ENCODE data around the gene POMT2.
"Not testable (repeated sequence)": the region's sequence is repeated elsewhere in the genome, so short reads cannot be mapped to it uniquely, and the experiment has no call there.

POMT2 gene

DNA sequence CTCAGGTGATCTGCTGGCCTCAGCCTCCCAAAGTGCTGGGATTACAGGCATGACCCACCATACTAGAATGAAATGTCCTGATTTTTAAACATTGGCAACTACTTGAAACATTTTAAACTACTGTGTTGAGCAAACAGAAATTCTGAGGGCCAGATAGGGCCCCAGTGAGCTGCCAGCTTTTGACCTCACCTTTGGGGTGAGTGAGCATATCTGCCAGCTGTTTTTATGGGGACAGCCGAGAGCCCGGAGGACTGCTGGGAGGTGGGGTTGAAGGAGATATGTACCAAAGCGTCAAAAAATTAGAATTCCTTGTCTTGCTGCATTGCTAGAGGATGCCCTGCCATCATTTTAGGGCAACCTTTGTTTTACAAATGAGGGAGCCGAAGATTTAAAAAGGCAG, 2.9 kb upstream of the POMT2 start:
- no peak overlapping the region for H3K27ac ChIP-seq (ENCODE audit: low read length)
- H3K36me3 ChIP-seq (ENCODE audit: control insufficient read depth, low read depth, low read length): no peaks in the 10 kb centered on the region
- H3K27me3 ChIP-seq (ENCODE audit: control insufficient read depth, insufficient read depth, low read length): no peaks in the 10 kb centered on the region
- H3K9me3 ChIP-seq (ENCODE audit: control insufficient read depth, low read depth, low read length): no peaks in the 10 kb centered on the region
- peaks cover 19% of the 10 kb centered on the region for H3K4me1 ChIP-seq (ENCODE audit: control insufficient read depth, low read depth, low read length)
- H3K4me3 ChIP-seq (ENCODE audit: low read length): no peak overlapping the region
- no peak overlapping the region for H3K9ac ChIP-seq (ENCODE audit: low read length)

- no peaks in the 10 kb centered on the region for H3K9me3 ChIP-seq (ENCODE audit: control insufficient read depth, low read depth, low read length)
- H3K36me3 ChIP-seq (ENCODE audit: control insufficient read depth, low read depth, low read length): no peaks in the 10 kb centered on the region
- H3K27ac ChIP-seq (ENCODE audit: low read length): no peak overlapping the region
- H3K4me3 ChIP-seq (ENCODE audit: low read length): no peak overlapping the region
- H3K27me3 ChIP-seq (ENCODE audit: control insufficient read depth, insufficient read depth, low read length): no peaks in the 10 kb centered on the region
- H3K4me1 ChIP-seq (ENCODE audit: control insufficient read depth, low read depth, low read length): peaks cover 19% of the 10 kb centered on the region
- no peak overlapping the region for H3K9ac ChIP-seq (ENCODE audit: low read length)
These were observed 2.3 kb upstream of the POMT2 start for GRCh38 chr14:77322951-77323350.

GRCh38 chr14:77322250-77322902, 1.7 kb upstream of the POMT2 start:
- H3K36me3 ChIP-seq (ENCODE audit: control insufficient read depth, low read depth, low read length): no peaks in the 10 kb centered on the region

DNA sequence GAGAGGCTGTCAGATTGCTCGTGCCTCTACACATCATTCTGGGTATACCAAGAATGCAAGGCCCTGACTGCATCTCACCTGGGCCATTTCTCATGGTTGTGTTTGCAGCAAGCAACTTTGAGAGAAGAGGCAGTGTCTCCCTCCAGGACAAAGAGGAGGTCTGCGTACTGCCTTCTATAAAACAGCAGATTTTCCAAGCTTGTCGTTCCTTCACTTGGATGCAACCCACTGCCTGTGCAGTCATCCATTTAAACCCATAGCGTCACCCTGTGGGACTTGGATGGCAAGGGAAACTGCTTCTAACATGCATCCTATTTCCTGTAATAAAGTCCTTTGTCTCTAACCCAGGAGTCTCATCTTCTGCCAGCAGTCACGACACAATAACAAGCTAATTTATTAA, 1.3 kb downstream of the POMT2 start:
- Histone ChIP-seq H3K4me3 (ENCODE audit: low read length) (peak overlapping the region; percentile 87), H3K4me1 (ENCODE audit: control insufficient read depth, low read depth, low read length) (peaks cover 23% of the 10 kb centered on the region), H3K9me3 (ENCODE audit: control insufficient read depth, low read depth, low read length) (no peaks in the 10 kb centered on the region), H3K27ac (ENCODE audit: low read length) (no peak overlapping the region), H3K27me3 (ENCODE audit: control insufficient read depth, insufficient read depth, low read length) (no peaks in the 10 kb centered on the region), H3K36me3 (ENCODE audit: control insufficient read depth, low read depth, low read length) (no peaks in the 10 kb centered on the region), H3K9ac (ENCODE audit: low read length) (peak overlapping the region; percentile 95)

More at GRCh38 chr14:77322250-77322902, 1.7 kb upstream of the POMT2 start:
- no peaks in the 10 kb centered on the region for H3K9me3 ChIP-seq (ENCODE audit: control insufficient read depth, low read depth, low read length)
- H3K4me1 ChIP-seq (ENCODE audit: control insufficient read depth, low read depth, low read length): peaks cover 19% of the 10 kb centered on the region
- H3K27ac ChIP-seq (ENCODE audit: low read length): no peak overlapping the region
- H3K9ac ChIP-seq (ENCODE audit: low read length): peak overlapping the region; percentile 95
- H3K27me3 ChIP-seq (ENCODE audit: control insufficient read depth, insufficient read depth, low read length): no peaks in the 10 kb centered on the region
- peak overlapping the region; percentile 87 for H3K4me3 ChIP-seq (ENCODE audit: low read length)

DNA sequence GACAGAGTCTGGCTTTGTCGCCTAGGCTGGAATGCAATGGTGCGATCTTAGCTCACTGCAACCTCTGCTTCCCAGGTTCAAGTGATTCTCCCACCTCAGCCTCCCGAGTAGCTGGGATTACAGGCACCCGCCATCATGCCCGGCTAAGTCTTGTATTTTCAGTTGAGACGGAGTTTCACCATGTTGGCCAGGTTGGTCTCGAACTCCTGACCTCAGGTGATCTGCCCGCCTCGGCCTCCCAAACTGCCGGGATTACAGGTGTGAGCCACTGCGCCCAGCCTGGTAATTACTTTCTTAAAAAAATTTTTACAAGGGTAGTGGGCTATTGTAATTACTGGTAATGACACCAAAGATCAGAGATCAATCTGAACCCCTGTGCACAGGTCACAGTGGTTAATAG, 1.9 kb downstream of the POMT2 start:
- not testable (repeated sequence) for H3K9ac ChIP-seq (ENCODE audit: low read length); H3K4me3 ChIP-seq (ENCODE audit: low read length); H3K9me3 ChIP-seq (ENCODE audit: control insufficient read depth, low read depth, low read length); H3K27me3 ChIP-seq (ENCODE audit: control insufficient read depth, insufficient read depth, low read length); H3K36me3 ChIP-seq (ENCODE audit: control insufficient read depth, low read depth, low read length); H3K27ac ChIP-seq (ENCODE audit: low read length)
- H3K4me1 ChIP-seq (ENCODE audit: control insufficient read depth, low read depth, low read length): peaks cover 28% of the 10 kb centered on the region

DNA sequence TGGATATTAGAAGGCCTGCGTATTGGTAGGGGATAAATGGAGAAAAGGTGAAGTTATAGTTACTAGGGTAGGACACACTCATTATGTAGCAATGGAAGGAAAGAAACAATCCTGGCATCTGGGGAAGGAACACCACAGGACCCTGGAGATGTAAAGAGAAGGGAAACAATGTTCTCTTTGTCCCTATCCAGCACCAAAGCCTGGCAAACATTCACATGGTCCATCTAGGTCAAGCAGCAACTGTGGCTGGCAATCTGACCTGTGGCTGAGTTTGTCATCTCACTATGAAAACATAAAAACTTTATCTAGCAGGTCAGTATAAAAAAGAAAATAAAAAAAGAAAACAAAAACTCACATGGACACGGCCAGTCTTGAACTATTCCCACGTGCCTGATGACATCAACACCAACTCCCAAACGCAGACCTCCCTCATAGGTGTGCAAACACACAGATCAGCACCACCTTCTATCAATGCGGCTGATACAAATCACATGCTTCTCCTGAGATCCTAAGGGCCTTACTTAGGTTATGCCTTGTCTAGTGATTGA, 2.6 kb downstream of the POMT2 start:
- no peak overlapping the region for H3K9ac ChIP-seq (ENCODE audit: low read length)
- peaks cover 31% of the 10 kb centered on the region for H3K4me1 ChIP-seq (ENCODE audit: control insufficient read depth, low read depth, low read length)
- H3K27ac ChIP-seq (ENCODE audit: low read length): no peak overlapping the region
- no peaks in the 10 kb centered on the region for H3K36me3 ChIP-seq (ENCODE audit: control insufficient read depth, low read depth, low read length)
- H3K4me3 ChIP-seq (ENCODE audit: low read length): no peak overlapping the region
- H3K27me3 ChIP-seq (ENCODE audit: control insufficient read depth, insufficient read depth, low read length): no peaks in the 10 kb centered on the region
- H3K9me3 ChIP-seq (ENCODE audit: control insufficient read depth, low read depth, low read length): no peaks in the 10 kb centered on the region

- H3K4me3 ChIP-seq (ENCODE audit: low read length): no peak overlapping the region
- H3K27ac ChIP-seq (ENCODE audit: low read length): no peak overlapping the region
- no peaks in the 10 kb centered on the region for H3K27me3 ChIP-seq (ENCODE audit: control insufficient read depth, insufficient read depth, low read length)
- H3K36me3 ChIP-seq (ENCODE audit: control insufficient read depth, low read depth, low read length): no peaks in the 10 kb centered on the region
- H3K4me1 ChIP-seq (ENCODE audit: control insufficient read depth, low read depth, low read length): peaks cover 29% of the 10 kb centered on the region
- no peaks in the 10 kb centered on the region for H3K9me3 ChIP-seq (ENCODE audit: control insufficient read depth, low read depth, low read length)
- H3K9ac ChIP-seq (ENCODE audit: low read length): no peak overlapping the region
These were observed 3.8 kb downstream of the POMT2 start for GRCh38 chr14:77316872-77317301.

DNA sequence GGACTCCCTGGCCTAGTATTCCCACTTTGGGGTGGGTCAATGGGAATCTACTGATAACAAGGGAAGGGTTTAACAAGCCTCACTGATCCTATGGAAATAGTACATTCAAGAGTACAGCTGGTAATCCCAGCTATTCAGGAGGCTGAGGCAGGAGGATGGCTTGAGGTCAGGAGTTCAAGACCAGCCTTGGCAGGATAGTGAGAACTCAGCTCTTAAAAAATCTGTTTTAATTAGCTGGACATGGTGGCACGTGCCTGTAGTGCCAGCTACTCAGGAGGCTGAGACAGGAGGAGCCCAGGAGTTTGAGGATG, 4.5 kb downstream of the POMT2 start:
- H3K27ac ChIP-seq (ENCODE audit: low read length): no peak overlapping the region

GRCh38 chr14:77314539-77315457, 5.9 kb downstream of the POMT2 start:
- no peak overlapping the region for H3K4me3 ChIP-seq (ENCODE audit: low read length)
- peak overlapping the region; percentile 16 for H3K27ac ChIP-seq (ENCODE audit: low read length)
- no peak overlapping the region for H3K9ac ChIP-seq (ENCODE audit: low read length)

More for the DNA sequence above, 4.5 kb downstream of the POMT2 start:
- no peaks in the 10 kb centered on the region for H3K36me3 ChIP-seq (ENCODE audit: control insufficient read depth, low read depth, low read length)
- no peaks in the 10 kb centered on the region for H3K27me3 ChIP-seq (ENCODE audit: control insufficient read depth, insufficient read depth, low read length)
- H3K9ac ChIP-seq (ENCODE audit: low read length): no peak overlapping the region
- H3K9me3 ChIP-seq (ENCODE audit: control insufficient read depth, low read depth, low read length): no peaks in the 10 kb centered on the region
- no peak overlapping the region for H3K4me3 ChIP-seq (ENCODE audit: low read length)
- H3K4me1 ChIP-seq (ENCODE audit: control insufficient read depth, low read depth, low read length): peaks cover 28% of the 10 kb centered on the region

DNA sequence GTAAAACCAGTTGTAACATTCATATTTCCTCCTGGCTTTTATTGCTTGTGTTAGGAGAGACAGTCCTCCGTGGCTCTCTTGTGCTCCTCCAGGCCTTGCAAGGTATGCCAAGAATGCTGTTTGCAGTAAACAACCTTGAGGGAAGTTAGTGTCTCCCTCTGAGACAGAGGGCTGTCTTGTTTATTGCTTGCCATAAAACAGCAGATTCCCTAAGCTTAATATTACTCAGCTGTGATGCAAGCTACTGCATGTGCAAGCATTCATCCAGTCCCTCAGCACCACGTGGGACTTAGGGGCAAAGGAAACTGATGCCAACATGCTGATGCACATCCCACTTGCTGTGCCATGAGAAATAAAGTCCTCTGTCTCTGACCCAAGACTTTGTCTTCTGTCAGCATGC, 6.6 kb downstream of the POMT2 start:
- H3K27ac ChIP-seq (ENCODE audit: low read length): peak overlapping the region; percentile 16
- H3K9ac ChIP-seq (ENCODE audit: low read length): peak overlapping the region; percentile 13
- no peaks in the 10 kb centered on the region for H3K36me3 ChIP-seq (ENCODE audit: control insufficient read depth, low read depth, low read length)
- no peak overlapping the region for H3K4me3 ChIP-seq (ENCODE audit: low read length)
- no peaks in the 10 kb centered on the region for H3K9me3 ChIP-seq (ENCODE audit: control insufficient read depth, low read depth, low read length)
- no peaks in the 10 kb centered on the region for H3K27me3 ChIP-seq (ENCODE audit: control insufficient read depth, insufficient read depth, low read length)
- H3K4me1 ChIP-seq (ENCODE audit: control insufficient read depth, low read depth, low read length): peaks cover 20% of the 10 kb centered on the region

More at GRCh38 chr14:77314539-77315457, 5.9 kb downstream of the POMT2 start:
- peaks cover 25% of the 10 kb centered on the region for H3K4me1 ChIP-seq (ENCODE audit: control insufficient read depth, low read depth, low read length)
- H3K9me3 ChIP-seq (ENCODE audit: control insufficient read depth, low read depth, low read length): no peaks in the 10 kb centered on the region
- no peaks in the 10 kb centered on the region for H3K27me3 ChIP-seq (ENCODE audit: control insufficient read depth, insufficient read depth, low read length)
- no peaks in the 10 kb centered on the region for H3K36me3 ChIP-seq (ENCODE audit: control insufficient read depth, low read depth, low read length)

DNA sequence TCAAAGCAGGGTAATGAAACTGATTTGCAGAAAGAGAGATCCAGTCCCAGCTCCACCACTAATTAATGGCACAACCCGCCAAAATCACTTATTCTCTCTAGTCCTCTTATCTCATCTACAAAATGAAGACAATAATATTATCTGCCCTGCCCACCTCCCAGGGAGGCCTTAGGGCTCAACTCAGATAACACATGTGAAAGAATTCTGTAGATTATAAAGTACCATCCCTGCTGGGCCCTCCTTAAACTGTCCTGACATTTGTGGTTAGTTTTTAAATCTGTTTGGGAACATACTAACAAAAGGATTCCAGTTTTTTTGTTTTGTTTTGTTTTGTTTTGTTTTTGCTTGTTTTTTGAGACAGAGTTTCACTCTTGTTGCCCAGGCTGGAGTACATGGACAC, 7.3 kb downstream of the POMT2 start:
- peaks cover 20% of the 10 kb centered on the region for H3K4me1 ChIP-seq (ENCODE audit: control insufficient read depth, low read depth, low read length)
- no peaks in the 10 kb centered on the region for H3K36me3 ChIP-seq (ENCODE audit: control insufficient read depth, low read depth, low read length)
- no peaks in the 10 kb centered on the region for H3K9me3 ChIP-seq (ENCODE audit: control insufficient read depth, low read depth, low read length)
- no peak overlapping the region for H3K27ac ChIP-seq (ENCODE audit: low read length)
- H3K27me3 ChIP-seq (ENCODE audit: control insufficient read depth, insufficient read depth, low read length): no peaks in the 10 kb centered on the region
- no peak overlapping the region for H3K4me3 ChIP-seq (ENCODE audit: low read length)
- H3K9ac ChIP-seq (ENCODE audit: low read length): peak overlapping the region; percentile 13
